SK-N-SH (cell line): ENCODE measurements around the gene TFPI. TPM values are rescaled to one million over a fixed set of nuclear protein-coding genes. Genes with fewer than 3 reads are reported as not detected.

Source experiments
- CTCF ChIA-PET: fragments of 300-600, 350-600 bp; formaldehyde crosslinking; extraction: SDS; loops from one replicate; lab custom pipeline; 2021; lab: Yijun Ruan, JAX
- POLR2A ChIA-PET: fragments of 350-600 bp; sonication (Branson Sonifier 250); formaldehyde crosslinking; extraction: SDS; loops from one replicate; lab custom pipeline; 2020; ENCODE audit warnings: antibody characterized with exemption, inconsistent platforms; lab: Yijun Ruan, JAX
- DNase-seq: peaks from one replicate; pipeline ENCODE4 v3.0.0; 2012
- H2AFZ ChIP-seq: fragments of 200-600 bp; sonication (generic); 2 replicates; pipeline ENCODE4 v1.8.1; 2016; ENCODE audit warnings: antibody characterized with exemption, mild to moderate bottlenecking, low read depth
- H3F3A ChIP-seq: fragments of 200-600 bp; sonication (generic); replicated peaks from 2 replicates; pipeline ENCODE3; 2016; ENCODE audit warnings: antibody characterized with exemption, mild to moderate bottlenecking; ENCODE audit not compliant: insufficient read depth
- H3K27ac ChIP-seq, 2 experiments: fragments of 200-500 bp in 1 of 2; fragments of 200-600 bp in 1 of 2; sonication (Bioruptor generic) in 1 of 2; sonication (generic), shearing (Covaris generic) in 1 of 2; 2 replicates each; pipeline versions ENCODE4 v1.5.1 to v1.6.1; 2014 to 2016; ENCODE audit warnings: low read depth in 2 of 2, inconsistent platforms in 1 of 2, low read length in 1 of 2, mild to moderate bottlenecking in 1 of 2, mixed read lengths in 1 of 2
- H3K27me3 ChIP-seq: fragments of 200-600 bp; sonication (generic), shearing (Covaris generic); 2 replicates; pipeline ENCODE4 v1.6.1; 2016; ENCODE audit warnings: mixed run types; ENCODE audit not compliant: insufficient read depth
- H3K36me3 ChIP-seq, 2 experiments: fragments of 200-500 bp in 1 of 2; fragments of 200-600 bp in 1 of 2; sonication (Bioruptor generic) in 1 of 2; sonication (generic) in 1 of 2; replicated peaks in 1 of 2; 2 replicates each; pipeline versions ENCODE3 to v1.5.1; 2014 to 2016; ENCODE audit warnings: low read length in 1 of 2, mild to moderate bottlenecking in 1 of 2; ENCODE audit not compliant: insufficient read depth in 2 of 2, control insufficient read depth in 1 of 2
- H3K4me1 ChIP-seq, 2 experiments: fragments of 200-500 bp in 1 of 2; fragments of 200-600 bp in 1 of 2; sonication (Bioruptor generic) in 1 of 2; sonication (generic), shearing (Covaris generic) in 1 of 2; 2 replicates each; pipeline versions ENCODE4 v1.5.1 to v1.6.1; 2014 to 2016; ENCODE audit warnings: low read depth in 1 of 2, low read length in 1 of 2, mixed run types in 1 of 2; ENCODE audit not compliant: insufficient read depth in 2 of 2, control insufficient read depth in 1 of 2
- H3K4me2 ChIP-seq: fragments of 200-600 bp; sonication (generic), shearing (Covaris generic); 2 replicates; pipeline ENCODE4 v1.6.1; 2017; ENCODE audit warnings: mixed run types
- H3K4me3 ChIP-seq, 2 experiments: fragments of 200-500 bp in 1 of 2; fragments of 200-600 bp in 1 of 2; sonication (Bioruptor generic) in 1 of 2; sonication (generic), shearing (Covaris generic) in 1 of 2; 2 replicates each; pipeline versions ENCODE4 v1.5.1 to v1.8.1; 2014 to 2016; ENCODE audit warnings: low read depth in 2 of 2, inconsistent platforms in 1 of 2, low read length in 1 of 2, mild to moderate bottlenecking in 1 of 2, mixed read lengths in 1 of 2, moderate library complexity in 1 of 2
- H3K79me2 ChIP-seq: fragments of 200-600 bp; sonication (generic); 2 replicates; pipeline ENCODE4 v1.8.1; 2017; ENCODE audit warnings: mild to moderate bottlenecking; ENCODE audit not compliant: insufficient read depth
- H3K9ac ChIP-seq: fragments of 200-600 bp; sonication (generic); 2 replicates; pipeline ENCODE4 v1.6.1; 2017; ENCODE audit warnings: mixed run types
- H3K9me2 ChIP-seq: fragments of 200-600 bp; sonication (generic); 2 replicates; pipeline ENCODE4 v1.6.1; 2017; ENCODE audit warnings: mixed run types
- H3K9me3 ChIP-seq: fragments of 200-600 bp; sonication (generic); 2 replicates; pipeline ENCODE4 v1.6.1; 2017; ENCODE audit warnings: mixed run types, mild to moderate bottlenecking, moderate library complexity
- H4K20me1 ChIP-seq: fragments of 200-600 bp; sonication (generic); 2 replicates; pipeline ENCODE4 v1.6.1; 2017; ENCODE audit warnings: mild to moderate bottlenecking, mixed run types; ENCODE audit not compliant: insufficient read depth
- EP300 ChIP-seq, 2 experiments: IDR thresholded peaks; 2 replicates each; pipeline versions ENCODE4 v1.4.0 to v1.6.1; 2012; ENCODE audit warnings: borderline replicate concordance in 1 of 2, low read depth in 1 of 2, low read length in 1 of 2
- EZH2phosphoT487 ChIP-seq: fragments of 200-600 bp; sonication (generic); IDR thresholded peaks from 2 replicates; pipeline ENCODE4 v1.6.1; 2017; ENCODE audit warnings: low read depth, mixed run types, mild to moderate bottlenecking, antibody characterized with exemption, moderate library complexity, borderline replicate concordance
- FOXJ3 ChIP-seq: sonication (generic); formaldehyde crosslinking; IDR thresholded peaks from 2 replicates; pipeline ENCODE4 v1.5.1; 2020; ENCODE audit warnings: mild to moderate bottlenecking, missing genetic modification reagents
- FOXM1 ChIP-seq: IDR thresholded peaks from 2 replicates; pipeline ENCODE4 v1.4.0; 2012; ENCODE audit warnings: low read depth, mild to moderate bottlenecking
- GABPA ChIP-seq: IDR thresholded peaks from 2 replicates; pipeline ENCODE4 v1.4.0; 2012; ENCODE audit warnings: low read depth, mild to moderate bottlenecking
- MAX ChIP-seq: IDR thresholded peaks from 2 replicates; pipeline ENCODE4 v1.4.0; 2012; ENCODE audit warnings: low read depth
- MXI1 ChIP-seq: IDR thresholded peaks from 2 replicates; pipeline ENCODE4 v1.6.1; 2012; ENCODE audit warnings: mild to moderate bottlenecking, low read depth, low read length, improper control_type of control experiment
- NFIC ChIP-seq: IDR thresholded peaks from 2 replicates; pipeline ENCODE4 v1.4.0; 2012; ENCODE audit warnings: borderline replicate concordance
- NRF1 ChIP-seq: IDR thresholded peaks from 2 replicates; pipeline ENCODE4 v1.6.1; 2012; ENCODE audit warnings: low read depth, mild to moderate bottlenecking, low read length
- PBX3 ChIP-seq: IDR thresholded peaks from 2 replicates; pipeline ENCODE4; 2012
- RAD21 ChIP-seq: IDR thresholded peaks from 2 replicates; pipeline ENCODE4 v1.6.1; 2012; ENCODE audit warnings: mild to moderate bottlenecking, low read length
- REST ChIP-seq: IDR thresholded peaks from 2 replicates; pipeline ENCODE4 v1.6.1; 2012; ENCODE audit warnings: mild to moderate bottlenecking, low read depth, low read length, moderate library complexity
- TAF1 ChIP-seq: IDR thresholded peaks from 2 replicates; pipeline ENCODE4 v1.6.1; 2012; ENCODE audit warnings: low read depth, mild to moderate bottlenecking, low read length, moderate library complexity, borderline replicate concordance
- USF1 ChIP-seq: IDR thresholded peaks from 2 replicates; pipeline ENCODE4 v1.4.0; 2012; ENCODE audit warnings: low read depth, borderline replicate concordance
- YY1 ChIP-seq: IDR thresholded peaks from 2 replicates; pipeline ENCODE4 v1.4.0; 2012; ENCODE audit warnings: low read depth, mild to moderate bottlenecking
- ZBTB33 ChIP-seq: IDR thresholded peaks from 2 replicates; pipeline ENCODE4 v1.4.0; 2012; ENCODE audit warnings: low read depth, borderline replicate concordance
- WGBS: methylation state at CpG from one replicate; pipeline ENCODE4 v1.1.6; 2017; ENCODE audit warnings: low lambda C conversion rate; 5-methylcytosine and 5-hydroxymethylcytosine counted together
- polyA plus RNA-seq, 3 experiments: library from polyadenylated mRNA; depleted of rRNA; stranded (reverse); fragments of >200 nt; gene quantifications; 2 replicates each; pipeline ENCODE4 v1.2.3, GENCODE V29; 2012

TFPI gene
- polyA plus RNA-seq, 1 of the 3 experiments (the other 2 are of a cell fraction): 2.1 TPM

GRCh38 chr2:187482796-187483195 lies 71.4 kb downstream of the TFPI start:
- Histone ChIP-seq H4K20me1 (no peaks in the 10 kb centered on the region), H2AFZ (no peak overlapping the region), H3K27ac (no peak overlapping the region), H3K9me2 (no peaks in the 10 kb centered on the region; the same call in 1 of the 2 replicates), H3K4me2 (no peak overlapping the region), H3F3A (peaks cover 3% of the 10 kb centered on the region), H3K27me3 (no peaks in the 10 kb centered on the region), H3K4me3 (no peak overlapping the region), H3K4me1 (no peaks in the 10 kb centered on the region; a peak in 1 of 4 replicates), H3K9me3 (no peaks in the 10 kb centered on the region), H3K79me2 (no peaks in the 10 kb centered on the region), H3K36me3 (no peaks in the 10 kb centered on the region), H3K9ac (no peak overlapping the region)
- 91% methylated on average over 5 of the region's 5 CpGs for WGBS
- TF ChIP-seq USF1: no peak
- no peak for TF ChIP-seq YY1
- TF ChIP-seq ZBTB33: no peak
- TF ChIP-seq EP300 (IDR thresholded peaks at IDR 0.05; ENCODE audit: borderline replicate concordance in 1 of 2, low read depth in 1 of 2, low read length in 1 of 2): no peak
- no peak for TF ChIP-seq NFIC
- TF ChIP-seq PBX3: no peak
- no peak for TF ChIP-seq MXI1
- TF ChIP-seq GABPA: no peak
- TF ChIP-seq FOXM1: no peak
- TF ChIP-seq RAD21: no peak
- no peak for TF ChIP-seq TAF1
- TF ChIP-seq MAX: no peak
- no peak for TF ChIP-seq EZH2phosphoT487
- no peak for TF ChIP-seq NRF1
- TF ChIP-seq FOXJ3 (CRISPR knock-in tag): no peak
- TF ChIP-seq REST: no peak
- POLR2A ChIA-PET: no interaction called here
- DNase-seq: no peak
- CTCF ChIA-PET: interaction anchor here (1.7 to 2.7 kb wide), 2 partner anchors 17 to 99 kb away, joined by 4 to 10 read pairs; no protein-coding TSS in a partner anchor
